GM12801 (cell line): Measurements from ENCODE around the gene SLC25A27.

ENCODE experiments used
- TF ChIP-seq, protein P1 (sequence below): IDR thresholded peaks from one replicate; pipeline ENCODE4 v1.5.1; 2011; ENCODE audit warnings: control low read depth; ENCODE audit not compliant: insufficient read length; ENCODE audit errors: extremely low read depth

The SLC25A27 gene

DNA sequence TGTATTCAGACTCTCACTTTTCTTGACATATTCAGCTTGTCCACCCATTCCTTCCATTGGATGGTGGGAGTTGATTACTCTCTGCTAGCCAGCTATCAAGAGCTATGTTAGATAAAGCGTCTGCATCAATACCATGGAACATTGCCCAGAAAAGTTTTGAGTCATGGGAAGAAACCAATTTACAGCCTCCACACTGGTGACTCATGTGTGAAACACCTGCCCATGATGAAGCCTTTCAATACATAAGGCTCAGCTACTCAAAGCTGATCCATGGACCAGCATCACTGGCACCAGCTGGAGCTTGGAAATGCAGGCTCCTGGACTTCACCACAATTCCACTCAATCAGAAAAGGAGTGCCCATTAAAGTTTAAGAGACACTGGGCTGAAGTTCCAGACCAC, 66.3 kb downstream of the SLC25A27 start:
- TF ChIP-seq, protein P1, sequence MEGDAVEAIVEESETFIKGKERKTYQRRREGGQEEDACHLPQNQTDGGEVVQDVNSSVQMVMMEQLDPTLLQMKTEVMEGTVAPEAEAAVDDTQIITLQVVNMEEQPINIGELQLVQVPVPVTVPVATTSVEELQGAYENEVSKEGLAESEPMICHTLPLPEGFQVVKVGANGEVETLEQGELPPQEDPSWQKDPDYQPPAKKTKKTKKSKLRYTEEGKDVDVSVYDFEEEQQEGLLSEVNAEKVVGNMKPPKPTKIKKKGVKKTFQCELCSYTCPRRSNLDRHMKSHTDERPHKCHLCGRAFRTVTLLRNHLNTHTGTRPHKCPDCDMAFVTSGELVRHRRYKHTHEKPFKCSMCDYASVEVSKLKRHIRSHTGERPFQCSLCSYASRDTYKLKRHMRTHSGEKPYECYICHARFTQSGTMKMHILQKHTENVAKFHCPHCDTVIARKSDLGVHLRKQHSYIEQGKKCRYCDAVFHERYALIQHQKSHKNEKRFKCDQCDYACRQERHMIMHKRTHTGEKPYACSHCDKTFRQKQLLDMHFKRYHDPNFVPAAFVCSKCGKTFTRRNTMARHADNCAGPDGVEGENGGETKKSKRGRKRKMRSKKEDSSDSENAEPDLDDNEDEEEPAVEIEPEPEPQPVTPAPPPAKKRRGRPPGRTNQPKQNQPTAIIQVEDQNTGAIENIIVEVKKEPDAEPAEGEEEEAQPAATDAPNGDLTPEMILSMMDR: no peak

DNA sequence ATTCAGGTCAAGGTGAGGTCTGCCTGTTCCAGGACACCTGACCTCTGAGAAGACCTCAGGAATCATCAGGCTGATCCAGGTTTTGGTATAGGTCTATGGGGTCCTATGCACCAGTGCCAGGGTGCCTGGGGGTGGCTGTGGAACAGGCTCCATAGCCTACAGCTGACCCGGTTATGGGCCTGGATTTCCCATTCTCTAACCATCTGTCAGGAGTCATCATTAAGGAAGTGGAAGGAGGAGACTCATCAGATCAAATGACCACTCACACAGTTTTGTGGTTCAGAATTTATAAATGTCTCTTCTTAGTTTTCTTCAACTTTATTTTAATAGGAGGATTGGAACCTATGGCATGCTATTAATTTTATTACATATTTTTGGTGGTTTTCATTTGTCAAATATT, 67.6 kb downstream of the SLC25A27 start:
- TF ChIP-seq, protein P1: no peak
